ENCODE results near the gene FZD7.

Gene FZD7

DNA sequence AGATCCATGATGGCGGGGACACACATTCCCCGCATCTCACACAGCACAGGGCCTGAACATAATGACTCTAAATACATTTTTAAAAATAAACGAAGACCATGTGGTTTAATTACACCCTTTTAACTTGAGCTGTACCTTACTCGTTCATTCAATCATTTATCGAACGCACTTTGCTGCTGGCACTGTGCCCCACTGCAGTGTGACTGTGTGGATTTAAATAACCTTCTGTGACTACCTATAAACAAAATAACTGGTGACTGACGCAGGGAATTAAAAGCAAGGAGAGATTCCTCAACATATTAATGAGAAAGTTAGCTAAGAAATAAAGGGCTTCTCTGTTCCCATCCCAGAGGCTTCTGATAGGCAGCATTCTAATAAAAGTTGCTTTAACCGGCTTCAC lies 10.9 kb upstream of the FZD7 start:
- FAIRE-seq (peak; percentile 44), DNase-seq (ENCODE audit: insufficient read length, low spot score) (no peak)
- TF ChIP-seq, protein P1, sequence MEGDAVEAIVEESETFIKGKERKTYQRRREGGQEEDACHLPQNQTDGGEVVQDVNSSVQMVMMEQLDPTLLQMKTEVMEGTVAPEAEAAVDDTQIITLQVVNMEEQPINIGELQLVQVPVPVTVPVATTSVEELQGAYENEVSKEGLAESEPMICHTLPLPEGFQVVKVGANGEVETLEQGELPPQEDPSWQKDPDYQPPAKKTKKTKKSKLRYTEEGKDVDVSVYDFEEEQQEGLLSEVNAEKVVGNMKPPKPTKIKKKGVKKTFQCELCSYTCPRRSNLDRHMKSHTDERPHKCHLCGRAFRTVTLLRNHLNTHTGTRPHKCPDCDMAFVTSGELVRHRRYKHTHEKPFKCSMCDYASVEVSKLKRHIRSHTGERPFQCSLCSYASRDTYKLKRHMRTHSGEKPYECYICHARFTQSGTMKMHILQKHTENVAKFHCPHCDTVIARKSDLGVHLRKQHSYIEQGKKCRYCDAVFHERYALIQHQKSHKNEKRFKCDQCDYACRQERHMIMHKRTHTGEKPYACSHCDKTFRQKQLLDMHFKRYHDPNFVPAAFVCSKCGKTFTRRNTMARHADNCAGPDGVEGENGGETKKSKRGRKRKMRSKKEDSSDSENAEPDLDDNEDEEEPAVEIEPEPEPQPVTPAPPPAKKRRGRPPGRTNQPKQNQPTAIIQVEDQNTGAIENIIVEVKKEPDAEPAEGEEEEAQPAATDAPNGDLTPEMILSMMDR (IDR thresholded peaks at IDR 0.05; ENCODE audit: insufficient read depth, missing control alignments) = no peak

DNA sequence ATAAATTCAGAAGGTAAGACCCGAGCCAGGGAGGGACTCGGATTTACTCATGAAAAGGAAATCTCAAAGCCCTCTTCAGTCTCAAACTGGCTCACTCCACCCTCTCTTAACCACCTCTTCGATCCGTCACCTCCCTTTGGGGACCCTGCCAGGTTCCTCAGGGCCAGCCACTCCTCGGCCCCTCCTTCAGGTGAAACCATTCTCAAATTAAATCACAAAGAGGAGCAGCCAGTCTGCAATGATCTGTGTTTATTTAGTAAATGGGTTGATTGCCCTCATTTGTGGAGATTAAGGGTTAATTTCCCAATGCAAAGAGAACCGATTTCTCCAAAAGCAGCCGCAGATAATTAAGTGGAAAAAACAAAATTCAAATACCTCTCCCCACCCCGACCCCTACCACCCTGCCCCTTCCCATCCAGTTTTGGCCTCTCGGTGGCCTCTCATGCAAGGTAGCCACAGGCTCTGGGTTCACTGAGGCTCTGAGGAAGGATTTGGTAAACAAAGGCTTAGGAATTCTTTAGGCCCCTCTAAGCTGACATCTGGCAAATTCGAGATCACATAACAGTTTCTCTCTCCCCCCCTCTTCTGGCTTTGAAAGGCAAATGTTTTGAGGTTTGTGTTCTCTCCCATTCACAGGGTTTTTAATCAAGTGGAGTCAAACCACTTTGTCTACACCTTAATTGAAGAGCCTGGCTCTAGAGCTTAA lies 10.3 kb upstream of the FZD7 start:
- TF ChIP-seq, protein P1 (IDR thresholded peaks at IDR 0.05; ENCODE audit: insufficient read depth, missing control alignments) = peak; percentile 26
- DNase-seq (ENCODE audit: insufficient read length, low spot score) (no peak), FAIRE-seq (no peak)

DNA sequence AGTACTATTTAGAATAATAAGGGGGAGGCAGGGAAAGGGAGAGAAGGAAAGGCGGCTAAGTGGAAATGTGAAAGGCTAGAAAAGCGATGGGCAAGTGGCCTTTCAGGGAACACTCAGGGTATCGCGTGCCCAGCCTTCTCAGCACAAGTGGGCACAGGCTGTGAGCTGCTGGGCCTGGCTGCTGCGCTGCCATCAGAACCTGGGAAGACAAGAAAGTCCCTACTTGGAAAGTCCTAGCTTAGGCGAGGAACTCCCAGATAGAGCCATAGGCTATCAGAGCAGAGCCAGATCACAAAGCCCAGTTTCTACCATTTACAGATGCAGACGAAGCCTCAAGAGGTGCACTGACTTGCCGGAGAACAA lies 9.8 kb upstream of the FZD7 start:
- DNase-seq (ENCODE audit: insufficient read length, low spot score) (no peak), FAIRE-seq (no peak)

DNA sequence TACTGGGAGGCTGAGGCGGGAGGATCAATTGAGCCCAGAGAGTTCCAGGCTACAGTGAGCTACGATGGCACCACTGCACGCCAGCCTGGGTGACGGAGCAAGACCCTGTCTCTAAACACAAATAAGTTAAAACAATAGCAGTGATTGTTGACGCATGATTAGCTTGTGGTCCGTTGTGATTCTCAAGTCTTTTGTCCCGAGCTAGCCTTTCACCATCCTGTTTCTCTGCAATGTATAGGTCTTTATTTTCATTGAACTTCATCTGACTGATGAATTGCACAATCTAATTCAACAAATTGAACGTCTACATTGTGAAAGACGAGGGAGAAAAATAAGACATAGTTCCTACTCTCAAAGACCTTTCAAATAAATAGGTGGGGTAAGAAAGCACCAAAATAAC lies 8.8 kb upstream of the FZD7 start:
- TF ChIP-seq, protein P1 (IDR thresholded peaks at IDR 0.05; ENCODE audit: insufficient read depth, missing control alignments) = no peak
- no peak for DNase-seq (ENCODE audit: insufficient read length, low spot score)
- no peak for FAIRE-seq

More for the DNA sequence above, 9.8 kb upstream of the FZD7 start:
- TF ChIP-seq, protein P1 (IDR thresholded peaks at IDR 0.05; ENCODE audit: insufficient read depth, missing control alignments) = no peak

DNA sequence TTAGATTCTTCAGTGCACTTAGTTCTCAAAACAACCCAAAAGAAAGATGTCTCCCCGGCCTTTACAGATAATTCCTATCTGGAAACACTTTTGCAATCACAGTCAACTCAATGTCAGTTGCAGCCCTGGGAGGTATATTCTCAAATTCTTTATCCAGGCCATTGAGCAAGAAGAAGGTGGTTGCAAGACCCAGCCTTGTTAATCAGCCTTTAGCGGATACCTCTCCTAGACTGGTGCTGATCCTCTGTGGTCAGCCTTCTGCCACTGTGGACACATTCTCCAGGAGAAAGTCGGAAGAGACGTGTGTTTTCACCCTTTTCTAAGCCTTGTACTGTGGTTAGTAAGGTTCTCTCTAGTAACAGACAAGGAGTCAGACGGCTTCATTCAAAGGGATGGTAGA lies 7.8 kb upstream of the FZD7 start:
- TF ChIP-seq, protein P1 (IDR thresholded peaks at IDR 0.05; ENCODE audit: insufficient read depth, missing control alignments) = no peak
- no peak for FAIRE-seq
- DNase-seq (ENCODE audit: insufficient read length, low spot score) = no peak

DNA sequence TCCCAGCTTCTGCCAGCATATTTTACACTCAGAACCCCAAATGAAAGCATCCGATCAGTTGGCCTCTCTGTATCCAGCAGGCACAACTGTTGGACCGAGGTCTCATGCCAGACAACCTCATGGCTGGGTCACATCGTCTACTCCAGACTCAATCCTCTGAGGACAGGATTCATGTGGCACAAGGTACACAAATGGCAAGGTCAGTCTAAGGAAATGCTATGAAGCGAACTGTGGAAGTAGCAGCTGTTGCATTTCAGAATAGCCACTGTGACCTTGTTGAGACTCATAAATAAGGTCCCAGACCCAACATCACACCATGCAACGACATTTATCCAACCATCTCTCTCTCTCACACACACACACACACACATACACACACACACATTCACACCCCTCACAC lies 7.1 kb upstream of the FZD7 start:
- FAIRE-seq (no peak), DNase-seq (ENCODE audit: insufficient read length, low spot score) (no peak)
- TF ChIP-seq, protein P1 (IDR thresholded peaks at IDR 0.05; ENCODE audit: insufficient read depth, missing control alignments) = no peak

DNA sequence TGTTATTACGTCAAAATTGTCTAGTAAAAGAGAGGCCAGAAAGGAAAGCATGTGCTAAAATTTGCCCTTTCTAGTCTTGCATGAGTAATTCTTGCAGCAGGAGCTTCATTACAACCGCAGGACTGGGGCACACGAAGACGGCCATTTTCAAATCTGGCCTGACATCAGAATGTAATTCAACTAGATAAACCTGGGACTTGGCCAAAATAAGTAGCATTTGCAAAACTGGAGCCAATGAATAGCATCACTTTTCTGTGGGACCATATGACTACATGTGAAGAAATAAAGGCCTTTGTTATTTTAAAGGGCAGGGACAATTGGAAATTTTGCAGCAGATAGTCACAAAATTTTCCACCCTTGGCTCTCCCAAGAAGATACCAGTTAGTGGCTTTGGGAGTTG lies 3.0 kb upstream of the FZD7 start:
- TF ChIP-seq, protein P1 (IDR thresholded peaks at IDR 0.05; ENCODE audit: insufficient read depth, missing control alignments) = no peak
- FAIRE-seq (no peak), DNase-seq (ENCODE audit: insufficient read length, low spot score) (no peak)
